Stimulated activated CD4-positive, alpha-beta T cell treated with anti-CD3 and anti-CD28 coated beads, Interleukin-1b, Interleukin-23, amount 100 ng/mL, for 24 hours (primary cell): ENCODE results near the gene FLNB.
A peak's percentile ranks its signal among the peaks of the same experiment; 100 is the strongest.

Experiments used
- DNase-seq, 4 experiments: peaks; one replicate each; pipeline ENCODE4 v3.0.0-alpha.2; 2020; ENCODE audit warnings: low read depth in 4 of 4, low spot score in 1 of 4

Gene FLNB

GRCh38 chr3:58006661-58007060, 1.6 kb upstream of the FLNB start:
- DNase-seq, result no peak

GRCh38 chr3:58009026-58009748, 965 bp downstream of the FLNB start:
- peak in 1 of 4 experiments; percentile 28 for DNase-seq

GRCh38 chr3:58009749-58010535, 1.7 kb downstream of the FLNB start:
- DNase-seq, result no peak

- no peak for DNase-seq
Measured at GRCh38 chr3:58010562-58010961, 2.3 kb downstream of the FLNB start.

- DNase-seq, result no peak
Measured at GRCh38 chr3:58011580-58011979, 3.4 kb downstream of the FLNB start.

GRCh38 chr3:58012302-58012701, 4.1 kb downstream of the FLNB start:
- DNase-seq, result no peak

GRCh38 chr3:58013099-58013498, 4.9 kb downstream of the FLNB start:
- DNase-seq, result no peak

GRCh38 chr3:58013973-58014649, 5.9 kb downstream of the FLNB start:
- DNase-seq, result no peak

- no peak for DNase-seq
Measured at GRCh38 chr3:58015520-58015915, 7.3 kb downstream of the FLNB start.

- DNase-seq, result no peak
Measured at GRCh38 chr3:58016710-58017109, 8.5 kb downstream of the FLNB start.

- no peak for DNase-seq
Measured at GRCh38 chr3:58018892-58019742, 10.9 kb downstream of the FLNB start.

- DNase-seq, result no peak
Measured at GRCh38 chr3:58020783-58021071, 12.5 kb downstream of the FLNB start.

GRCh38 chr3:58021072-58021959, 13.1 kb downstream of the FLNB start:
- DNase-seq, result no peak

GRCh38 chr3:58021962-58022361, 13.7 kb downstream of the FLNB start:
- no peak for DNase-seq

- no peak for DNase-seq
Measured at GRCh38 chr3:58022490-58022889, 14.3 kb downstream of the FLNB start.

- DNase-seq, result no peak
Measured at GRCh38 chr3:58023531-58023930, 15.3 kb downstream of the FLNB start.

- DNase-seq, result no peak
Measured at GRCh38 chr3:58025406-58025805, 17.2 kb downstream of the FLNB start.

GRCh38 chr3:58025837-58026569, 17.8 kb downstream of the FLNB start:
- DNase-seq, result no peak

- DNase-seq, result no peak
Measured at GRCh38 chr3:58026598-58026997, 18.4 kb downstream of the FLNB start.
